Measurements from ENCODE around the gene CCDC97. TPM values are rescaled to one million over a fixed set of nuclear protein-coding genes. Genes with fewer than 3 reads are reported as not detected.

The CCDC97 gene
- total RNA-seq, 1 experiment from 2014 or later: 39.4 TPM

DNA sequence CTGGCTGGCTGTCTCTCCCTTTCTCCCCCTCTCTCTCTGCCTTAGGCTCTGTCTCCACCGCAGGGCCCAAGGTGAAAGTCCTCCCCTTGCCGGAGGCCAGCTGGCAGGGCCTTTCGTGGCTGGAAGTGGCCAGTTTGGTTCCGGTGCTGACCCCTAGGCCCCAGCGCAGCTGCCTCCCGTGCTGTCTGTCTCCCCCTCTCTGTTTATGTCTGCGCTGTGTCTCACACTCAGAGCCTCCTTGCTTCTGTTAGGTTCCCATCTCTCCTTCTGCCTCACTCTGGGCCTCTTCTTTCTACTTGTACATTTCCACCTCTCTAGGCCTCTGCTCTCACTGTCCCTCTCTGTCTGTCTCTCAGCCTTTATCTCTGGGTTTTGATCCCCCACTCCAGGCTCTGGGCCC is 13.1 kb downstream of the CCDC97 start:
- Histone ChIP-seq H3K18ac (ENCODE audit: insufficient read length, low read depth, low read length) (no peak overlapping the region), H4K91ac (ENCODE audit: insufficient read length, low read depth, low read length) (no peak overlapping the region), H3K4ac (ENCODE audit: low read depth, low read length) (no peak overlapping the region), H3K14ac (ENCODE audit: insufficient read depth, low read length) (no peak overlapping the region), H3K79me1 (ENCODE audit: insufficient read depth, low read depth, low read length, poor library complexity, severe bottlenecking) (no peaks in the 10 kb centered on the region), H3T11ph (ENCODE audit: low read length) (no peak overlapping the region), H3K4me1 (ENCODE audit: insufficient read depth, low read length) (peaks cover 12% of the 10 kb centered on the region; the same call in 1 of the 2 replicates), H2BK5ac (ENCODE audit: insufficient read length, low read length) (no peak overlapping the region), H4K8ac (replicated peaks; ENCODE audit: insufficient read length, low read depth, low read length) (no peak overlapping the region), H3K9ac (ENCODE audit: extremely low read depth, insufficient read length, low read length) (no peak overlapping the region), H3K27me3 (ENCODE audit: insufficient read depth, low read length) (no peaks in the 10 kb centered on the region), H2AFZ (ENCODE audit: low read length) (no peak overlapping the region), H2BK20ac (ENCODE audit: low read depth, low read length, poor library complexity, severe bottlenecking) (no peak overlapping the region), H3K23me2 (ENCODE audit: insufficient read length, low read depth, low read length, poor library complexity, severe bottlenecking) (peaks cover 14% of the 10 kb centered on the region), H3K9me3 (ENCODE audit: control insufficient read depth, low read depth, low read length) (no peaks in the 10 kb centered on the region), H2BK120ac (ENCODE audit: low read depth, low read length, poor library complexity, severe bottlenecking) (no peak overlapping the region), H4K20me1 (ENCODE audit: control insufficient read depth, insufficient read depth, insufficient read length) (no peaks in the 10 kb centered on the region), H2BK15ac (ENCODE audit: low read depth, low read length) (no peak overlapping the region), H3K79me2 (ENCODE audit: insufficient read depth, low read length) (no peaks in the 10 kb centered on the region), H3K56ac (ENCODE audit: insufficient read length, low read depth, low read length) (no peak overlapping the region), H3K23ac (ENCODE audit: insufficient read length, low read depth, low read length) (no peak overlapping the region), H3K27ac (ENCODE audit: insufficient read length, low read depth, low read length) (no peak overlapping the region), H3K4me2 (ENCODE audit: insufficient read depth, insufficient read length, low read length) (no peak overlapping the region), H4K5ac (ENCODE audit: insufficient read length, low read depth, low read length) (no peak overlapping the region), H2BK12ac (ENCODE audit: insufficient read length, low read depth, low read length) (no peak overlapping the region), H2AK5ac (ENCODE audit: insufficient read length, low read length) (no peak overlapping the region)
- H3K4me1 Mint-ChIP-seq: peaks cover 46 to 49% of the 10 kb centered on the region in 2 experiments
- no peaks in the 10 kb centered on the region for H3K9me3 Mint-ChIP-seq
- peaks cover 1% of the 10 kb centered on the region; the same call in 1 of the 2 replicates for H3K27me3 Mint-ChIP-seq (ENCODE audit: low read depth)
- H3K27ac Mint-ChIP-seq: peak overlapping the region; percentile 38 to 91 (median 78); a peak in 6 of 7 replicates
- TF ChIP-seq, protein P1, sequence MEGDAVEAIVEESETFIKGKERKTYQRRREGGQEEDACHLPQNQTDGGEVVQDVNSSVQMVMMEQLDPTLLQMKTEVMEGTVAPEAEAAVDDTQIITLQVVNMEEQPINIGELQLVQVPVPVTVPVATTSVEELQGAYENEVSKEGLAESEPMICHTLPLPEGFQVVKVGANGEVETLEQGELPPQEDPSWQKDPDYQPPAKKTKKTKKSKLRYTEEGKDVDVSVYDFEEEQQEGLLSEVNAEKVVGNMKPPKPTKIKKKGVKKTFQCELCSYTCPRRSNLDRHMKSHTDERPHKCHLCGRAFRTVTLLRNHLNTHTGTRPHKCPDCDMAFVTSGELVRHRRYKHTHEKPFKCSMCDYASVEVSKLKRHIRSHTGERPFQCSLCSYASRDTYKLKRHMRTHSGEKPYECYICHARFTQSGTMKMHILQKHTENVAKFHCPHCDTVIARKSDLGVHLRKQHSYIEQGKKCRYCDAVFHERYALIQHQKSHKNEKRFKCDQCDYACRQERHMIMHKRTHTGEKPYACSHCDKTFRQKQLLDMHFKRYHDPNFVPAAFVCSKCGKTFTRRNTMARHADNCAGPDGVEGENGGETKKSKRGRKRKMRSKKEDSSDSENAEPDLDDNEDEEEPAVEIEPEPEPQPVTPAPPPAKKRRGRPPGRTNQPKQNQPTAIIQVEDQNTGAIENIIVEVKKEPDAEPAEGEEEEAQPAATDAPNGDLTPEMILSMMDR (conservative IDR thresholded peaks at IDR 0.05): no peak
- H3K4me3 Mint-ChIP-seq: peak overlapping the region in 1 of 2 experiments; percentile 31; a peak in 1 of 5 replicates
- no CpG with 5 or more reads among the region's 7 CpGs for WGBS (ENCODE audit: extremely low coverage, insufficient read length, low lambda C conversion rate)
- no peak for DNase-seq
- peaks cover 4 to 49% (median 34%) of the 10 kb centered on the region in 3 experiments for H3K36me3 Mint-ChIP-seq (ENCODE audit: insufficient read depth in 1 of 3, low read depth in 3 of 3)

All from H9 (cell line).